B cell (primary cell): ENCODE results near the gene PTPRG.

Source experiments
- EZH2 ChIP-seq: IDR thresholded peaks from 2 replicates; pipeline ENCODE4 v1.6.1; 2012; ENCODE audit warnings: borderline replicate concordance, low read depth, mild to moderate bottlenecking, moderate library complexity, low read length; ENCODE audit not compliant: insufficient read depth, poor library complexity, severe bottlenecking
- TF ChIP-seq, protein P1 (sequence below): fragments of 200-600 bp; IDR thresholded peaks from one replicate; pipeline ENCODE4 v1.8.0; 2022; ENCODE audit warnings: antibody characterized with exemption, mild to moderate bottlenecking

- TF ChIP-seq, protein P1, sequence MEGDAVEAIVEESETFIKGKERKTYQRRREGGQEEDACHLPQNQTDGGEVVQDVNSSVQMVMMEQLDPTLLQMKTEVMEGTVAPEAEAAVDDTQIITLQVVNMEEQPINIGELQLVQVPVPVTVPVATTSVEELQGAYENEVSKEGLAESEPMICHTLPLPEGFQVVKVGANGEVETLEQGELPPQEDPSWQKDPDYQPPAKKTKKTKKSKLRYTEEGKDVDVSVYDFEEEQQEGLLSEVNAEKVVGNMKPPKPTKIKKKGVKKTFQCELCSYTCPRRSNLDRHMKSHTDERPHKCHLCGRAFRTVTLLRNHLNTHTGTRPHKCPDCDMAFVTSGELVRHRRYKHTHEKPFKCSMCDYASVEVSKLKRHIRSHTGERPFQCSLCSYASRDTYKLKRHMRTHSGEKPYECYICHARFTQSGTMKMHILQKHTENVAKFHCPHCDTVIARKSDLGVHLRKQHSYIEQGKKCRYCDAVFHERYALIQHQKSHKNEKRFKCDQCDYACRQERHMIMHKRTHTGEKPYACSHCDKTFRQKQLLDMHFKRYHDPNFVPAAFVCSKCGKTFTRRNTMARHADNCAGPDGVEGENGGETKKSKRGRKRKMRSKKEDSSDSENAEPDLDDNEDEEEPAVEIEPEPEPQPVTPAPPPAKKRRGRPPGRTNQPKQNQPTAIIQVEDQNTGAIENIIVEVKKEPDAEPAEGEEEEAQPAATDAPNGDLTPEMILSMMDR = no peak
- TF ChIP-seq EZH2 = no peak
Observed at GRCh38 chr3:62032738-62033137, 471.4 kb downstream of the PTPRG start.
